ENCODE results near the gene NOTUM.

- no peak for TF ChIP-seq CREB1 (IDR thresholded peaks at IDR 0.05; ENCODE audit: low read depth)
- TF ChIP-seq USF1 (IDR thresholded peaks at IDR 0.05): no peak
- no peak for TF ChIP-seq FOXM1 (IDR thresholded peaks at IDR 0.05; ENCODE audit: borderline replicate concordance, low read depth)
- no peak for TF ChIP-seq YY1 (IDR thresholded peaks at IDR 0.05; ENCODE audit: low read depth)
- no peak for TF ChIP-seq TAF1 (IDR thresholded peaks at IDR 0.05; ENCODE audit: low read depth)
- TF ChIP-seq CEBPB (IDR thresholded peaks at IDR 0.05): no peak
- no peak for TF ChIP-seq ZBTB7A (IDR thresholded peaks at IDR 0.05; ENCODE audit: low read depth)
- no peak for TF ChIP-seq MAX (IDR thresholded peaks at IDR 0.05)
- TF ChIP-seq EGR1 (IDR thresholded peaks at IDR 0.05): no peak
- TF ChIP-seq RAD21 (IDR thresholded peaks at IDR 0.05; ENCODE audit: low read depth): no peak
- TF ChIP-seq REST (IDR thresholded peaks at IDR 0.05; ENCODE audit: low read depth): no peak
- no peak for TF ChIP-seq EP300 (IDR thresholded peaks at IDR 0.05; ENCODE audit: borderline replicate concordance)
- no peak for TF ChIP-seq NFIC (IDR thresholded peaks at IDR 0.05)
- no peak for TF ChIP-seq TCF12 (IDR thresholded peaks at IDR 0.05; ENCODE audit: low read depth)
Measured at GRCh38 chr17:81939881-81940385, 21.1 kb downstream of the NOTUM start.
